ENCODE results near the gene HMGXB4. TPM values are rescaled to one million over a fixed set of nuclear protein-coding genes. Genes with fewer than 3 reads are reported as not detected.

The HMGXB4 gene
- total and polyA plus RNA-seq, 2 of the 13 experiments (the other 11 are each of a cell fraction or from before 2014, with no cell fraction given): 13.9 to 16.3 TPM

DNA sequence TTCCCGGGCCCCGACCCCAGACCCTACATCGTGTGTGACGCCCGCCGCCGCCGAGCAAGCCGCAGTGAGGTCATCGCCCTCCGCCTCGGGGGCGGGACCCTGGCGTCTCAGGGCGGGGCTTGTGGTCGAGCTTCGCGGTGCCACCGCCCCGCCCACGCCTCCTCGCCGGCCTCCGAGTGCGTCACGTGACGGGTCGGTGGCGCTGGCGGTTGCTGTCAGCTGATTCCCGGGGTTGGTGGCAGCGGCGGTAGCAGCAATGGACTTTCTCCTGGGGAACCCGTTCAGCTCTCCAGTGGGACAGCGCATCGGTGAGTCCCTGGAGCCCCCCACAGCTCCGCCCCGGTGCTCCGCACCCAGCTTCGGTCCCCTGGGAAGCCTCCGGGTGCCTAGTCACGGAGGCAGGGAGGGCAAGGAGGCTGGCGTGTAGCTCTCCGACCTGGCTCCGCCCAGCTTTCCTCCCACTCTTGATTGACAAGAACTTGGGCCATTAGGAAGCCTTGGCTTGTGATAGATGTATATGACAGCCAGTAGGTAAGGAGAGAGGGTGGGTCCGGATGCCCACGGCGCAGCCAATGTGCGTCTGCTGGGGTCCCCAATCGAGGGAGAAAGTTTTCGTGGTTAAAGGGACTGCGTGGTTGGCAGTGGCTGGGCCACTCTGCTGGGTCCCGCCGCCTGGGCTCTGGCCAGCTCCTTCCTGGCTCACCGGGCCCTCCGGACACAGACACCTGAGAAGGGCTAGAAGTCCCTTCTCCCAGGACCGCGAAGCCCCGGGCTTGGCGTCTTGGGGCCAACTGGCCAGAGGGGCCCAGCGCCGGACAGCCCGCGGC, 42.6 kb downstream of the HMGXB4 start, which contains the start of gene TOM1 (continued):
- TF ChIP-seq, protein P1, sequence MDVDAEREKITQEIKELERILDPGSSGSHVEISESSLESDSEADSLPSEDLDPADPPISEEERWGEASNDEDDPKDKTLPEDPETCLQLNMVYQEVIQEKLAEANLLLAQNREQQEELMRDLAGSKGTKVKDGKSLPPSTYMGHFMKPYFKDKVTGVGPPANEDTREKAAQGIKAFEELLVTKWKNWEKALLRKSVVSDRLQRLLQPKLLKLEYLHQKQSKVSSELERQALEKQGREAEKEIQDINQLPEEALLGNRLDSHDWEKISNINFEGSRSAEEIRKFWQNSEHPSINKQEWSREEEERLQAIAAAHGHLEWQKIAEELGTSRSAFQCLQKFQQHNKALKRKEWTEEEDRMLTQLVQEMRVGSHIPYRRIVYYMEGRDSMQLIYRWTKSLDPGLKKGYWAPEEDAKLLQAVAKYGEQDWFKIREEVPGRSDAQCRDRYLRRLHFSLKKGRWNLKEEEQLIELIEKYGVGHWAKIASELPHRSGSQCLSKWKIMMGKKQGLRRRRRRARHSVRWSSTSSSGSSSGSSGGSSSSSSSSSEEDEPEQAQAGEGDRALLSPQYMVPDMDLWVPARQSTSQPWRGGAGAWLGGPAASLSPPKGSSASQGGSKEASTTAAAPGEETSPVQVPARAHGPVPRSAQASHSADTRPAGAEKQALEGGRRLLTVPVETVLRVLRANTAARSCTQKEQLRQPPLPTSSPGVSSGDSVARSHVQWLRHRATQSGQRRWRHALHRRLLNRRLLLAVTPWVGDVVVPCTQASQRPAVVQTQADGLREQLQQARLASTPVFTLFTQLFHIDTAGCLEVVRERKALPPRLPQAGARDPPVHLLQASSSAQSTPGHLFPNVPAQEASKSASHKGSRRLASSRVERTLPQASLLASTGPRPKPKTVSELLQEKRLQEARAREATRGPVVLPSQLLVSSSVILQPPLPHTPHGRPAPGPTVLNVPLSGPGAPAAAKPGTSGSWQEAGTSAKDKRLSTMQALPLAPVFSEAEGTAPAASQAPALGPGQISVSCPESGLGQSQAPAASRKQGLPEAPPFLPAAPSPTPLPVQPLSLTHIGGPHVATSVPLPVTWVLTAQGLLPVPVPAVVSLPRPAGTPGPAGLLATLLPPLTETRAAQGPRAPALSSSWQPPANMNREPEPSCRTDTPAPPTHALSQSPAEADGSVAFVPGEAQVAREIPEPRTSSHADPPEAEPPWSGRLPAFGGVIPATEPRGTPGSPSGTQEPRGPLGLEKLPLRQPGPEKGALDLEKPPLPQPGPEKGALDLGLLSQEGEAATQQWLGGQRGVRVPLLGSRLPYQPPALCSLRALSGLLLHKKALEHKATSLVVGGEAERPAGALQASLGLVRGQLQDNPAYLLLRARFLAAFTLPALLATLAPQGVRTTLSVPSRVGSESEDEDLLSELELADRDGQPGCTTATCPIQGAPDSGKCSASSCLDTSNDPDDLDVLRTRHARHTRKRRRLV (CRISPR knock-in tag; IDR thresholded peaks at IDR 0.05): 0 out of 2 replicates have a peak, but pooled peaks have one; percentile 14
- TF ChIP-seq MTA1 (CRISPR knock-in tag; IDR thresholded peaks at IDR 0.05; ENCODE audit: borderline replicate concordance) (peak; percentile 43; the same call in 1 of the 2 replicates), ZNF629 (CRISPR knock-in tag; conservative IDR thresholded peaks at IDR 0.05) (no peak), SP1 (IDR thresholded peaks at IDR 0.05) (no peak), SP1 (CRISPR knock-in tag; IDR thresholded peaks at IDR 0.05) (peak; percentile 93), ISX (CRISPR knock-in tag; conservative IDR thresholded peaks at IDR 0.05) (0 out of 2 replicates have a peak, but pooled peaks have one; percentile 45), ZBTB8A (CRISPR knock-in tag; IDR thresholded peaks at IDR 0.05; ENCODE audit: borderline replicate concordance, low read depth) (no peak), GLI4 (CRISPR knock-in tag; IDR thresholded peaks at IDR 0.05; ENCODE audit: borderline replicate concordance) (no peak), ERF (CRISPR knock-in tag; IDR thresholded peaks at IDR 0.05) (no peak; the same call in 1 of the 2 replicates), HDAC6 (IDR thresholded peaks at IDR 0.05; ENCODE audit: low read depth, low read length) (no peak), MXD4 (CRISPR knock-in tag; IDR thresholded peaks at IDR 0.05) (peak; percentile 87; the same call in 1 of the 2 replicates), ESRRA (CRISPR knock-in tag; IDR thresholded peaks at IDR 0.05; ENCODE audit: low read depth) (peak; percentile 52; the same call in 1 of the 2 replicates)
- TF ChIP-seq, protein P2, sequence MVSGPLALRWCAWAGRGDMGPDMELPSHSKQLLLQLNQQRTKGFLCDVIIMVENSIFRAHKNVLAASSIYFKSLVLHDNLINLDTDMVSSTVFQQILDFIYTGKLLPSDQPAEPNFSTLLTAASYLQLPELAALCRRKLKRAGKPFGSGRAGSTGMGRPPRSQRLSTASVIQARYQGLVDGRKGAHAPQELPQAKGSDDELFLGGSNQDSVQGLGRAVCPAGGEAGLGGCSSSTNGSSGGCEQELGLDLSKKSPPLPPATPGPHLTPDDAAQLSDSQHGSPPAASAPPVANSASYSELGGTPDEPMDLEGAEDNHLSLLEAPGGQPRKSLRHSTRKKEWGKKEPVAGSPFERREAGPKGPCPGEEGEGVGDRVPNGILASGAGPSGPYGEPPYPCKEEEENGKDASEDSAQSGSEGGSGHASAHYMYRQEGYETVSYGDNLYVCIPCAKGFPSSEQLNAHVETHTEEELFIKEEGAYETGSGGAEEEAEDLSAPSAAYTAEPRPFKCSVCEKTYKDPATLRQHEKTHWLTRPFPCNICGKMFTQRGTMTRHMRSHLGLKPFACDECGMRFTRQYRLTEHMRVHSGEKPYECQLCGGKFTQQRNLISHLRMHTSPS (CRISPR knock-in tag; IDR thresholded peaks at IDR 0.05; ENCODE audit: low read depth): peak; percentile 34; the same call in 1 of the 2 replicates
- TF ChIP-seq, protein P3, sequence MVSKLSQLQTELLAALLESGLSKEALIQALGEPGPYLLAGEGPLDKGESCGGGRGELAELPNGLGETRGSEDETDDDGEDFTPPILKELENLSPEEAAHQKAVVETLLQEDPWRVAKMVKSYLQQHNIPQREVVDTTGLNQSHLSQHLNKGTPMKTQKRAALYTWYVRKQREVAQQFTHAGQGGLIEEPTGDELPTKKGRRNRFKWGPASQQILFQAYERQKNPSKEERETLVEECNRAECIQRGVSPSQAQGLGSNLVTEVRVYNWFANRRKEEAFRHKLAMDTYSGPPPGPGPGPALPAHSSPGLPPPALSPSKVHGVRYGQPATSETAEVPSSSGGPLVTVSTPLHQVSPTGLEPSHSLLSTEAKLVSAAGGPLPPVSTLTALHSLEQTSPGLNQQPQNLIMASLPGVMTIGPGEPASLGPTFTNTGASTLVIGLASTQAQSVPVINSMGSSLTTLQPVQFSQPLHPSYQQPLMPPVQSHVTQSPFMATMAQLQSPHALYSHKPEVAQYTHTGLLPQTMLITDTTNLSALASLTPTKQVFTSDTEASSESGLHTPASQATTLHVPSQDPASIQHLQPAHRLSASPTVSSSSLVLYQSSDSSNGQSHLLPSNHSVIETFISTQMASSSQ (IDR thresholded peaks at IDR 0.05; ENCODE audit: low read depth): 0 out of 2 replicates have a peak, but pooled peaks have one; percentile 35
- TF ChIP-seq, protein P3 (CRISPR knock-in tag; IDR thresholded peaks at IDR 0.05; ENCODE audit: borderline replicate concordance): no peak
- TF ChIP-seq, protein P4, sequence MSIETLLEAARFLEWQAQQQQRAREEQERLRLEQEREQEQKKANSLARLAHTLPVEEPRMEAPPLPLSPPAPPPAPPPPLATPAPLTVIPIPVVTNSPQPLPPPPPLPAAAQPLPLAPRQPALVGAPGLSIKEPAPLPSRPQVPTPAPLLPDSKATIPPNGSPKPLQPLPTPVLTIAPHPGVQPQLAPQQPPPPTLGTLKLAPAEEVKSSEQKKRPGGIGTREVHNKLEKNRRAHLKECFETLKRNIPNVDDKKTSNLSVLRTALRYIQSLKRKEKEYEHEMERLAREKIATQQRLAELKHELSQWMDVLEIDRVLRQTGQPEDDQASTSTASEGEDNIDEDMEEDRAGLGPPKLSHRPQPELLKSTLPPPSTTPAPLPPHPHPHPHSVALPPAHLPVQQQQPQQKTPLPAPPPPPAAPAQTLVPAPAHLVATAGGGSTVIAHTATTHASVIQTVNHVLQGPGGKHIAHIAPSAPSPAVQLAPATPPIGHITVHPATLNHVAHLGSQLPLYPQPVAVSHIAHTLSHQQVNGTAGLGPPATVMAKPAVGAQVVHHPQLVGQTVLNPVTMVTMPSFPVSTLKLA (IDR thresholded peaks at IDR 0.05): peak; percentile 63

Data from HepG2 (cell line).